A673 (cell line): ENCODE data around the gene PRRT2. TPM values are rescaled to one million over a fixed set of nuclear protein-coding genes. Genes with fewer than 3 reads are reported as not detected.

ENCODE experiments used
- BruUV-seq: library from RNA; stranded (reverse); fragments of 400-500 nt; replicated peaks from 2 replicates; lab custom pipeline; 2021; lab: Mats Ljungman, UMichigan
- CTCF ChIA-PET: fragments of 300-600 bp; sonication (Branson Sonifier 250); formaldehyde crosslinking; loops from one replicate; lab custom pipeline; 2022; ENCODE audit warnings: antibody characterized with exemption; lab: Charles Lee
- POLR2A ChIA-PET: fragments of 300-600 bp; sonication (Branson Sonifier 250); formaldehyde crosslinking; loops from one replicate; lab custom pipeline; 2022; ENCODE audit warnings: antibody characterized with exemption; ENCODE audit not compliant: low non-redundant PET; lab: Charles Lee
- DNase-seq: peaks from one replicate; pipeline ENCODE4 v3.0.0-alpha.2; 2015; ENCODE audit warnings: low spot score
- H3K27ac ChIP-seq: fragments of 200-600 bp; sonication (generic); 2 replicates; pipeline ENCODE4 v1.5.1; 2016; ENCODE audit warnings: mixed run types, low read depth, mild to moderate bottlenecking, mixed read lengths, antibody characterized with exemption, low read length; ENCODE audit not compliant: poor library complexity, severe bottlenecking
- H3K27me3 ChIP-seq: fragments of 200-600 bp; sonication (generic); replicated peaks from 2 replicates; pipeline ENCODE4 v1.6.1; 2017; ENCODE audit warnings: mixed run types, low read depth, mild to moderate bottlenecking, mixed read lengths, antibody characterized with exemption, low read length; ENCODE audit not compliant: insufficient read depth, poor library complexity
- H3K36me3 ChIP-seq: fragments of 200-600 bp; sonication (generic); 2 replicates; pipeline ENCODE4 v1.6.1; 2016; ENCODE audit warnings: mixed run types, mild to moderate bottlenecking, mixed read lengths, antibody characterized with exemption, low read length; ENCODE audit not compliant: insufficient read depth, poor library complexity, severe bottlenecking
- H3K4me1 ChIP-seq: fragments of 200-600 bp; sonication (generic); 2 replicates; pipeline ENCODE4 v1.6.1; 2017; ENCODE audit warnings: mixed run types, mild to moderate bottlenecking, mixed read lengths, antibody characterized with exemption, low read length; ENCODE audit not compliant: insufficient read depth, poor library complexity, severe bottlenecking
- H3K4me3 ChIP-seq: fragments of 200-600 bp; sonication (generic); 2 replicates; pipeline ENCODE4 v1.5.1; 2016; ENCODE audit warnings: low read depth, mixed run types, mild to moderate bottlenecking, mixed read lengths, low read length; ENCODE audit not compliant: poor library complexity, severe bottlenecking
- H3K9me3 ChIP-seq: fragments of 200-600 bp; sonication (generic); 2 replicates; pipeline ENCODE4 v1.6.1; 2016; ENCODE audit warnings: mixed run types, low read depth, mild to moderate bottlenecking, mixed read lengths, antibody characterized with exemption, low read length; ENCODE audit not compliant: poor library complexity, severe bottlenecking
- EZH2 ChIP-seq: fragments of 200-600 bp; sonication (generic); IDR thresholded peaks from 2 replicates; pipeline ENCODE4 v1.6.1; 2017; ENCODE audit warnings: borderline replicate concordance, low read depth, mild to moderate bottlenecking, mixed read lengths, antibody characterized with exemption, low read length; ENCODE audit not compliant: poor library complexity, severe bottlenecking
- intact Hi-C: fragments of 100-400 bp; cut with micrococcal nuclease; formaldehyde crosslinking; loops from one replicate; pipeline ENCODE4 v1.10.0; 2022; ENCODE audit not compliant: unreplicated experiment
- total RNA-seq: library from RNA; stranded (reverse); gene quantifications from 2 replicates; pipeline ENCODE4 v1.2.3, GENCODE V29; 2021
- TF ChIP-seq, protein P1 (sequence below): fragments of 300-800, 200-600 bp; sonication (generic); conservative IDR thresholded peaks from 2 replicates; pipeline ENCODE4 v1.5.1; 2017; ENCODE audit warnings: low read depth, mild to moderate bottlenecking, antibody characterized with exemption, low read length, moderate library complexity, mixed read lengths

Gene PRRT2
- total RNA-seq, 1 experiment from 2014 or later: 9.0 TPM

DNA sequence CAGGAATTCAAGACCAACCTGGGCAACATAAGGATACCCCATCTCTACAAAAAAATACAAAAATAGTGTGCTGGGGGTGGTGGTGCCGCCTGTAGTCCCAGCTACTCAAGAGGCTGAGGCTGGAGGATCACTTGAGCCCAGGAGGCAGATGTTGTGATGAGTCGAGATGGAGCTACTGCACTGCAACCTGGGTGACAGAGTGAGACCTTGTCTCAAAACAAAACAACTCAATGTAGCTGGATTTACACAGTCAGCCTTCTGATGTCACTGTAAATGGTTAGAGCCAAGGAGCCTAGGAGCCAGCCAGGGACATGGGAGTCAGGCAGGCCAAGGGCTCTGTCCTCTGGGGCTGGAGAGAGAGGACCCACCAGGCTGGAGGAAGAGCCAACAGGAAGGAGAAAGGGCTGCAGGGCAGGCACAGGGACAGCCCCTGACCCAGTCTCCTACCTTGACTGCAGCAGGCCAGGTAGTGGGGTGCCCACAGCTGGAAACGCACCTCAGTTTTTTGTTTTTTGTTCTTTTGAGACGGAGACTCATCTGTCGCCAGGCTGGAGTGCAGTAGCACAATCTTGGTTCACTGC lies 42.6 kb downstream of the PRRT2 start:
- BruUV-seq: no TSS peak
- no peaks in the 10 kb centered on the region for H3K27me3 ChIP-seq
- peaks cover 9% of the 10 kb centered on the region for H3K36me3 ChIP-seq
- TF ChIP-seq, protein P1, sequence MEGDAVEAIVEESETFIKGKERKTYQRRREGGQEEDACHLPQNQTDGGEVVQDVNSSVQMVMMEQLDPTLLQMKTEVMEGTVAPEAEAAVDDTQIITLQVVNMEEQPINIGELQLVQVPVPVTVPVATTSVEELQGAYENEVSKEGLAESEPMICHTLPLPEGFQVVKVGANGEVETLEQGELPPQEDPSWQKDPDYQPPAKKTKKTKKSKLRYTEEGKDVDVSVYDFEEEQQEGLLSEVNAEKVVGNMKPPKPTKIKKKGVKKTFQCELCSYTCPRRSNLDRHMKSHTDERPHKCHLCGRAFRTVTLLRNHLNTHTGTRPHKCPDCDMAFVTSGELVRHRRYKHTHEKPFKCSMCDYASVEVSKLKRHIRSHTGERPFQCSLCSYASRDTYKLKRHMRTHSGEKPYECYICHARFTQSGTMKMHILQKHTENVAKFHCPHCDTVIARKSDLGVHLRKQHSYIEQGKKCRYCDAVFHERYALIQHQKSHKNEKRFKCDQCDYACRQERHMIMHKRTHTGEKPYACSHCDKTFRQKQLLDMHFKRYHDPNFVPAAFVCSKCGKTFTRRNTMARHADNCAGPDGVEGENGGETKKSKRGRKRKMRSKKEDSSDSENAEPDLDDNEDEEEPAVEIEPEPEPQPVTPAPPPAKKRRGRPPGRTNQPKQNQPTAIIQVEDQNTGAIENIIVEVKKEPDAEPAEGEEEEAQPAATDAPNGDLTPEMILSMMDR: no peak
- no peak for TF ChIP-seq EZH2
- no peak for DNase-seq
- H3K27ac ChIP-seq: no peak overlapping the region
- H3K9me3 ChIP-seq: no peaks in the 10 kb centered on the region
- POLR2A ChIA-PET: no interaction called here
- intact Hi-C loops: no loop called here
- H3K4me1 ChIP-seq: peaks cover 4% of the 10 kb centered on the region
- CTCF ChIA-PET: no interaction called here
- no peak overlapping the region for H3K4me3 ChIP-seq

DNA sequence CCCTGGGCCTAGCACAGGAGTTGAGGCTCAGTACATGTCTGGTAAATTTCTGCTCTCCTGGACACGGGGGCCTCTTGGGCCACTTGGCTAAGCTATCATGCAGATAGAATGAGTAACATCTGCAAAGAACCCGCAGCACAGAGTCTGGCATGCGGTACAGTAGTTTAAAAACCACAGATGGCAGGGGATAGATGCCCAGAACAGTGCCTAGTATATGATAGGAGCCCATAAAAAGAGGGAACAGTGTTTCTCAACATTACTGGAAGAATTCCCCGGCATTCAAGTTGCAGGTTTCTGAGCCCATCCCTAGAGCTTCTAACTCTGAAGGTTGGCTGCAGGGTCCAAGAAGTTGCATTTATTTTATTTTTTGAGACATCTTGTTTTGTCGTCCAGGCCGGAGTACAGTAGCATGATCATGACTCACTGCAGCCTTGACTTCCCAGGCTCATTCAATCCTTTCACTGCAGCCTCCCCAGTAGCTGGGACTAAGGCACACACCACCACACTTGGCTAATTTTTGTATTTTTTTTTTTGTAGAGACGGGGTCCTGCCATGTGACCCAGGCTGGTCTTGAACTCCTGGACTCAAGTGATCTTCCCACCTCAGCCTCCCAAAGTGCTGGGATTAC lies 45.3 kb downstream of the PRRT2 start:
- no peak for TF ChIP-seq EZH2
- TF ChIP-seq, protein P1: no peak
- no peaks in the 10 kb centered on the region for H3K27me3 ChIP-seq
- peaks cover 12% of the 10 kb centered on the region for H3K36me3 ChIP-seq
- POLR2A ChIA-PET: no interaction called here
- CTCF ChIA-PET: interaction anchor here (0.6 kb wide), 1 partner anchor 154 kb away, joined by 7 read pairs; no protein-coding TSS in a partner anchor
- intact Hi-C loops: no loop called here
- no TSS peak for BruUV-seq
- H3K4me3 ChIP-seq: no peak overlapping the region
- no peaks in the 10 kb centered on the region for H3K9me3 ChIP-seq
- peaks cover 4% of the 10 kb centered on the region for H3K4me1 ChIP-seq
- DNase-seq: no peak
- H3K27ac ChIP-seq: no peak overlapping the region

- no peaks in the 10 kb centered on the region for H3K27me3 ChIP-seq
- no peak overlapping the region for H3K4me3 ChIP-seq
- H3K36me3 ChIP-seq: peaks cover 12% of the 10 kb centered on the region
- intact Hi-C loops: no loop called here
- POLR2A ChIA-PET: no interaction called here
- CTCF ChIA-PET: no interaction called here
- H3K4me1 ChIP-seq: no peaks in the 10 kb centered on the region
- BruUV-seq: no TSS peak
- DNase-seq: no peak
- no peaks in the 10 kb centered on the region for H3K9me3 ChIP-seq
- no peak for TF ChIP-seq EZH2
- TF ChIP-seq, protein P1: no peak
- H3K27ac ChIP-seq: no peak overlapping the region
Measured at GRCh38 chr16:29858149-29858849, 46.3 kb downstream of the PRRT2 start.
